Measurements from ENCODE around the gene PIEZO1. TPM values are rescaled to one million over a fixed set of nuclear protein-coding genes. Genes with fewer than 3 reads are reported as not detected.

Gene PIEZO1
- total RNA-seq, 1 experiment from 2014 or later: 71.1 TPM

DNA sequence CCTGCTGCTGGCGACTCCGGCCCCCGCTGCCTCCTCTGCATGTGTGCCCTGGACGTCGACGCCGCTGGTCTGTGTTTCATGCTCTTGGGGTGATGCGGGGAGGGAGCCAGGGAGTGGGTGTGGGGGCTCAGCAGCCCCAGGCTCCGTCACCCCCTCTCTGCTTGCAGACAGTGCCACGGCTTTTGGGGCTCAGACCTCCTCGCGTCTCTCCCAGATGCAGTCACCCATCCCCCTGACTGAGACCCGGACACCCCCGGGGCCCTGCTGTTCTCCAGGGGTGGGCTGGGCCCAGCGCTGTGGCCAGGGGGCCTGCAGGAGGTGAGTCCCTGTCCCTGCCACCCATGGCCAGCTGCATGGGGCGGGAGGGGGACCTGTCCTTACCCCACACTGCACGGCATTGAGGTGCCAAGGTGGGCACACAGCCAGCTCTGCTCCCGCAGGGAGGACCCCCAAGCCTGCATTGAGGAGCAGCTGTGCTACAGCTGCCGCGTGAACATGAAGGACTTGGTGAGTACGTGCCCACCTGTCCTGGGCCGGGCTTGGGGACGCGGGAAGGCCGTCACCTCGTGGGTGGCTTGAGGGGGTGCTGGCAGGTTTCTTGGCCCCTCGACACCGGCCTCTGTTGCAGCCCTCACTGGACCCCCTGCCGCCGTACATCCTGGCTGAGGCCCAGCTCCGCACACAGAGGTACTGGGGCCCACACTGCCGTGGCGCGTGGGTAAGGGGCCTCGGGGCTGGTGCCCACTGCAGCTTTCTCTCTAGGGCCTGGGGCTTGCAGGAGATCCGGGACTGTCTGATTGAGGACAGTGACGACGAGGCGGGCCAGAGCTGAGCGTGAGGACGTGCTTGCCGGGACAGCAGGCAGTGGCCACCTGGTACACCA lies 70.4 kb downstream of the PIEZO1 start:
- no peaks in the 10 kb centered on the region for H3K79me2 ChIP-seq (ENCODE audit: insufficient read depth, low read length)
- no peak overlapping the region for H3T11ph ChIP-seq (ENCODE audit: low read length)
- no peak overlapping the region for H3K27ac ChIP-seq (ENCODE audit: insufficient read length, low read depth, low read length)
- Mint-ChIP-seq H3K27ac (no peak overlapping the region), H3K4me3 (no peak overlapping the region), H3K9me3 (no peaks in the 10 kb centered on the region), H3K27me3 (ENCODE audit: low read depth) (no peaks in the 10 kb centered on the region), H3K36me3 (ENCODE audit: insufficient read depth in 1 of 3, low read depth in 3 of 3) (peaks cover 4 to 32% (median 26%) of the 10 kb centered on the region in 3 experiments; a peak in 6 of 7 replicates), H3K4me1 (peaks cover 0 to 6% of the 10 kb centered on the region in 2 experiments; a peak in 1 of 4 replicates)
- H3K79me1 ChIP-seq (ENCODE audit: insufficient read depth, low read depth, low read length, poor library complexity, severe bottlenecking): no peaks in the 10 kb centered on the region
- no peaks in the 10 kb centered on the region for H3K9me3 ChIP-seq (ENCODE audit: control insufficient read depth, low read depth, low read length)
- no peak overlapping the region for H3K18ac ChIP-seq (ENCODE audit: insufficient read length, low read depth, low read length)
- H3K23me2 ChIP-seq (ENCODE audit: insufficient read length, low read depth, low read length, poor library complexity, severe bottlenecking): no peaks in the 10 kb centered on the region
- no peak overlapping the region for H2AK5ac ChIP-seq (ENCODE audit: insufficient read length, low read length)
- H4K91ac ChIP-seq (ENCODE audit: insufficient read length, low read depth, low read length): no peak overlapping the region
- no peak overlapping the region for H2BK5ac ChIP-seq (ENCODE audit: insufficient read length, low read length)
- H3K23ac ChIP-seq (ENCODE audit: insufficient read length, low read depth, low read length): no peak overlapping the region
- TF ChIP-seq, protein P1, sequence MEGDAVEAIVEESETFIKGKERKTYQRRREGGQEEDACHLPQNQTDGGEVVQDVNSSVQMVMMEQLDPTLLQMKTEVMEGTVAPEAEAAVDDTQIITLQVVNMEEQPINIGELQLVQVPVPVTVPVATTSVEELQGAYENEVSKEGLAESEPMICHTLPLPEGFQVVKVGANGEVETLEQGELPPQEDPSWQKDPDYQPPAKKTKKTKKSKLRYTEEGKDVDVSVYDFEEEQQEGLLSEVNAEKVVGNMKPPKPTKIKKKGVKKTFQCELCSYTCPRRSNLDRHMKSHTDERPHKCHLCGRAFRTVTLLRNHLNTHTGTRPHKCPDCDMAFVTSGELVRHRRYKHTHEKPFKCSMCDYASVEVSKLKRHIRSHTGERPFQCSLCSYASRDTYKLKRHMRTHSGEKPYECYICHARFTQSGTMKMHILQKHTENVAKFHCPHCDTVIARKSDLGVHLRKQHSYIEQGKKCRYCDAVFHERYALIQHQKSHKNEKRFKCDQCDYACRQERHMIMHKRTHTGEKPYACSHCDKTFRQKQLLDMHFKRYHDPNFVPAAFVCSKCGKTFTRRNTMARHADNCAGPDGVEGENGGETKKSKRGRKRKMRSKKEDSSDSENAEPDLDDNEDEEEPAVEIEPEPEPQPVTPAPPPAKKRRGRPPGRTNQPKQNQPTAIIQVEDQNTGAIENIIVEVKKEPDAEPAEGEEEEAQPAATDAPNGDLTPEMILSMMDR (conservative IDR thresholded peaks at IDR 0.05): no peak
- H3K4ac ChIP-seq (ENCODE audit: low read depth, low read length): no peak overlapping the region
- H3K56ac ChIP-seq (ENCODE audit: insufficient read length, low read depth, low read length): no peak overlapping the region
- no peak overlapping the region for H2BK12ac ChIP-seq (ENCODE audit: insufficient read length, low read depth, low read length)
- no peak overlapping the region for H2BK15ac ChIP-seq (ENCODE audit: low read depth, low read length)
- H3K27me3 ChIP-seq (ENCODE audit: insufficient read depth, low read length): no peaks in the 10 kb centered on the region
- no peak overlapping the region for H2BK20ac ChIP-seq (ENCODE audit: low read depth, low read length, poor library complexity, severe bottlenecking)
- H2BK120ac ChIP-seq (ENCODE audit: low read depth, low read length, poor library complexity, severe bottlenecking): no peak overlapping the region
- no peaks in the 10 kb centered on the region for H3K4me1 ChIP-seq (ENCODE audit: insufficient read depth, low read length)
- H3K4me2 ChIP-seq (ENCODE audit: insufficient read depth, insufficient read length, low read length): no peak overlapping the region
- no peak overlapping the region for H4K5ac ChIP-seq (ENCODE audit: insufficient read length, low read depth, low read length)
- H3K9ac ChIP-seq (ENCODE audit: extremely low read depth, insufficient read length, low read length): no peak overlapping the region
- H4K20me1 ChIP-seq (ENCODE audit: control insufficient read depth, insufficient read depth, insufficient read length): no peaks in the 10 kb centered on the region
- H2AFZ ChIP-seq (ENCODE audit: low read length): no peak overlapping the region
- no peak for DNase-seq
- no peak overlapping the region for H3K14ac ChIP-seq (ENCODE audit: insufficient read depth, low read length)
- no CpG with 5 or more reads among the region's 42 CpGs for WGBS (ENCODE audit: extremely low coverage, insufficient read length, low lambda C conversion rate)
- H4K8ac ChIP-seq (replicated peaks; ENCODE audit: insufficient read length, low read depth, low read length): no peak overlapping the region
